ENCODE data around the gene ADCY4.

- TF ChIP-seq, protein P1, sequence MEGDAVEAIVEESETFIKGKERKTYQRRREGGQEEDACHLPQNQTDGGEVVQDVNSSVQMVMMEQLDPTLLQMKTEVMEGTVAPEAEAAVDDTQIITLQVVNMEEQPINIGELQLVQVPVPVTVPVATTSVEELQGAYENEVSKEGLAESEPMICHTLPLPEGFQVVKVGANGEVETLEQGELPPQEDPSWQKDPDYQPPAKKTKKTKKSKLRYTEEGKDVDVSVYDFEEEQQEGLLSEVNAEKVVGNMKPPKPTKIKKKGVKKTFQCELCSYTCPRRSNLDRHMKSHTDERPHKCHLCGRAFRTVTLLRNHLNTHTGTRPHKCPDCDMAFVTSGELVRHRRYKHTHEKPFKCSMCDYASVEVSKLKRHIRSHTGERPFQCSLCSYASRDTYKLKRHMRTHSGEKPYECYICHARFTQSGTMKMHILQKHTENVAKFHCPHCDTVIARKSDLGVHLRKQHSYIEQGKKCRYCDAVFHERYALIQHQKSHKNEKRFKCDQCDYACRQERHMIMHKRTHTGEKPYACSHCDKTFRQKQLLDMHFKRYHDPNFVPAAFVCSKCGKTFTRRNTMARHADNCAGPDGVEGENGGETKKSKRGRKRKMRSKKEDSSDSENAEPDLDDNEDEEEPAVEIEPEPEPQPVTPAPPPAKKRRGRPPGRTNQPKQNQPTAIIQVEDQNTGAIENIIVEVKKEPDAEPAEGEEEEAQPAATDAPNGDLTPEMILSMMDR (IDR thresholded peaks at IDR 0.05) = no peak
- TF ChIP-seq POLR2A (IDR thresholded peaks at IDR 0.05) = no peak
Measured at GRCh38 chr14:24338843-24339242, 4.0 kb upstream of the ADCY4 start.

All from body of pancreas (tissue), 4 donors.